GM21515 (cell line): ENCODE results near the gene VPS36.
"Not testable (repeated sequence)": the region's sequence is repeated elsewhere in the genome, so short reads cannot be mapped to it uniquely, and the experiment has no call there.

ENCODE experiments used
- ATAC-seq: cut with Tn5 transposase; IDR thresholded peaks from one replicate; pipeline ENCODE4 v1.9.1; 2021; ENCODE audit not compliant: unreplicated experiment

VPS36 gene

DNA sequence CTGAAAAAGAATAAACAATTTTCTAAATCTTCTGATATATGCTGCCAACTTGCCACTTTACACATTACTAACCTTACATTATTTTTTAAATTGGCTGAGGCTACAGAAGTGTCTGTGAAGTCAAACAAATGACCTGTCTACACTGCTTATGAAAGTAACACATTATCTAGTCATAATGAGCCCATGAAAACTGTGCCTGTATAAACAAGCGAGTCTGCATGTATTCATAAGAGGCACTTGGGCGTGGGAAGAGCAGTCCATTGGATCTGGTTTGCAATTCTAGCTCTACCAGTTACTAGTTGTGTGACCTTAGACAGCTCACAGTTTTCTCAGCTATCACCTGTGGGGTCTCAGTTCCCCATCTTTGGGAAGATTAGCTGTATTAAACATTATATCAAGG lies 3.1 kb downstream of the VPS36 start:
- no peak for ATAC-seq

DNA sequence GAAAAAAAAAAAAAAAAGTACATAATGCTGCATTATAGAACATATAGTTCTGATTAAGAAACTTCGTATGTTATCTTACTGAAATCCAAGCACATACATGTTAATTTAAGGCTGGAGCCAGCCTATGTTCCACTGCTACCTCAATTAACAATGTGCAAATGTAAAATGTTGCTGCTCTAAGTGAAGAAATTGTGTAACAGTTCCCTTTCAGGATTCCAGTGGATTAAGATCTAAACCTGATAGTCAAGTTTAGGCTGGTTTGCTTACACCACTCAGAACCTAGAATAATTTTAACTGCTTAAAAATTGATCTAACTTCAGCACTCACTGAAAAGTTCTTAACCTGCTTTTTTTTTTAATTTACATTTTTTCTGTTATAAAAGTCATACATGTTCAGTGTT lies 4.2 kb downstream of the VPS36 start:
- ATAC-seq: no peak

DNA sequence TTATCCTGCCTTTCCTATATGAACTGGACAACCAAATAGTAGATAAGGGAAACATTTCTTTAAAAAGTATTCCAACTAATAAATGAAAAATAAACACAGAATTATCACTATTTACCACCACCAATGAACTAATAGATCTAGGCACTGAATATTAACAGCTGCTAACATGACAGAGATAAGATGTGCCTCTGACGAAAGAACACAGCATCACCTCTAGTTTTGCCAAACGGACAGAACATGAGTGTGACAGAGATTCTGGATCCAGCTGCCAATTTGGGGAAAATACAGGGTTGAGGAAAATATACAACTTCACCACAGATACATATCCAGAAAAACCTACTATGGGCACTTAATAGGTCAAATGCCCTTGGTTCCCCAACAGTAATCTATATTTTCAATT lies 18.0 kb downstream of the VPS36 start:
- no peak for ATAC-seq

DNA sequence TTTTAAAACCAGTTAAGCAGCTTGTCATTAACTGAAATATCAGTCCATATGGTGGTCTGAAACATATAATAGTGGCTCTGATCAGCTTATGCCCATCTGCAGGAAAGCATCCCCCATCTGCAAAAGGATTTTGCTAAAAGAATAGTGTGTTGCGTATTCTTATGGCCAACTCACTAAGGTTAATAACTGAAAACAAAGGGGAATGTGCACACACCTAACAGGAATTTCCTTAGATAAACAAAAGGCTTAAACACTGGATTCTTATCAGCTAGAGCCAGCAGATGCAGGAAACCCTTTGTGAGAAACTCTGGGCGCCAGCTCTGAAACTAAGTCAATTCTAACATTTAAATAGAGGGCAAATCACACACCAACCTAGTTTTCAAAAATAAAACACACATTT lies 22.1 kb downstream of the VPS36 start:
- no peak for ATAC-seq

DNA sequence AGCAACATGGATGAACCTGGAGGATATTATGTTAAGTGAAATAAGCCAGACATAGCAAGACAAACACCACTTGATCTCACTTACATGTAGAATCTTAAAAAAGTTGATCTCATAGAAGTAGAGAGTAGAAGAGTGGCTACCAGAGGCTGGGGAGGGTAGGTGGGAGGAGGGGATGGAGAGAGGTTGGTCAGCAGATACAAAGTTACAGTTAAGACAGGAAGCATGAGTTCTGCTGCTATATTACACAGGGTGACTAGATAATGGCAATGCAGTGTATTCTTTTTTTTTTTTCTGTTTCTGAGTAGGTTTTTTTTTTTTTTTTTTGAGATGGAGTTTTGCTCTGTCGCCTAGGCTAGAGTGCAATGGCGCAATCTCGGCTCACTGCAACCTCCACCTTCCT lies 29.2 kb downstream of the VPS36 start:
- ATAC-seq: no peak

DNA sequence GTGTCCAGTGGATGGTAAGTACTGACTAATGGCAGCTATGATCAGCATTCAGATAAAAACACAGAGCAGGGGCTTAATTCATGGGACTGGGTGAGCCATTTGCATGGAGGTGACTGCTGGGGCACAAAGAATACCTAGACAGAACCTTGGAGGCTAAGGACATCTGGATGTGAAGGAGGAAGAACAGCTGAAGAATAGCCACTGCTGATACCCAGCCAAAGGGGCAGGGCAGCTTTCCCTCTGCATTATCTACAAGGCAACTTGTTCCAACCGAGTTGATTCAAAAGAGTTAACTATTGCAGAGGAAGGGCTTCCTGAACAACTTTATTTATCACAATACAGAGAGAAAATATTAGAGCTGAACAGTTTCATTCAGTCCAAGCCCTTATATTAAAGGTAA lies 31.4 kb downstream of the VPS36 start:
- no peak for ATAC-seq

DNA sequence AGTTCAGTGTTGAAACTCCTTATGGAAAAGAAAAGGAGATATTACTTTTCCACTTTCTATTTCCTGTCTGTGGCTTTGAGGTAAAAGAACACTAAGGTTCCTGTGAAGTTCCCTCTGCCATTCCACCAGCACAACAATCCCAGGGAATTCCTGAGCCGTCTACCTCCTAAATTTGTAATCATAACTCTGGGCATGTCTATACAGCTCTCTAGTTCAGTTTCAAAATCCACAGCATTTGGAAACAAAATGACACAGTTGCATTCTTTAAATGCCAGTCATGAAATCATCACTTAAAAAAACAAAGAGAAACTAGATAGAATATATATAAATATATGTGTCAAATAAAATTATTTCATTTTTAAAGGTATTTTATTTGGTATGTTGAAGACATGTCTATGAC lies 35.5 kb downstream of the VPS36 start:
- ATAC-seq: no peak

DNA sequence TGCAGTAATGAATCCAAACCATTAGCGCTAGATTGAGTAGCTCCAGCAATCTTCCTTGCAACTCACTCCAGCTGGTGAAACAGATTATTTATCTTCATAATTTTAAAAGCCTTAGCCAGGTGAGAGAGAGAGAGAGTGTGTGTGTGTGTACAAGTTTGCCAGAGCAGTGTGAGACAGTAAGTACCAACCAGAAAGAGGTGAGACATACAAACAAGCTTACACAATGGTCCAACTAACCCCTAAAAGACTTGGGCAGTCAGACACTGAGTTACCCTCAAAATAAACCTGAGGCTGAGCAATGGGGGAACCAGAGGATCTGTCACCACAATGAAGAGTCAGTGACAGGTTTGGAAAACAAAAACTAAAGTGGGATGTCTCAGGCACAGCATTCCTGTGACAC lies 36.4 kb downstream of the VPS36 start:
- ATAC-seq: no peak

DNA sequence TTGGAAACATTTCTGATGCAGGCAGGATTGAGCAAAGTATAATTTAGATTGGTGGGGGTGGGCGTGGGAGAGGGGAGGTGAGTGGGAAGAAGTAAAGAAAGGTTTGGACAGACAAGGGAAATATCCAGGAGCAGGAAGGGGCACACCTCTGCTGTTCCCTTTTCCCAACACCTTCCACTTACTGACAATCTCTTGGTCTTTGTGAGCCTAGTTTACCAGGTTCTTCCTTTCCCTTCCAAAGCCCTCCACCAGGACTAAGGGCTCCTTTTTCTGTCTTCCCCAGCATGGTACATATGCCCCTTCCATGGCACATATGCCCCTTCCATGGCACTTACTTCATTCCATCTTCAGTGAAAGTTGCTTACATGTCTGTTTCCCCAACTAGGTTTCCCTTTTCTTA lies 38.3 kb downstream of the VPS36 start:
- no peak for ATAC-seq

DNA sequence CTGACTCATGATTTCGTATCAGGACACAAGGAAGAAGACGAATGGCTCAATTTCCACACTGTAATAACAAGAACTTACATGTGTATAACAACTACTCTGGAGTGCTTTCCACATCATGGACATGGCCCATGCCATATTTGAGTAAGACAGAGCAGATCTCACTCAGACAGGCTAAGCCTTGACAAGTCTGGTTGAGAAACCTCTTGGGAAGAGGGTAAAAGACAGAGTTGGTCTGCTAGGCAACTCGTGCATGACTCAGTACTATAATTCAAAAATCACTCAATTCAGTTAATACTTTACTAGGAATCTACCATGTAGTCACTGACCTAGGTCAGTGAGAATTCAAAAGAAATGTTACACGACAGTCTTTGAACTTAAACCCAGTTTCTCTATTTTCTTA lies 38.8 kb downstream of the VPS36 start:
- ATAC-seq: peak; percentile 72

DNA sequence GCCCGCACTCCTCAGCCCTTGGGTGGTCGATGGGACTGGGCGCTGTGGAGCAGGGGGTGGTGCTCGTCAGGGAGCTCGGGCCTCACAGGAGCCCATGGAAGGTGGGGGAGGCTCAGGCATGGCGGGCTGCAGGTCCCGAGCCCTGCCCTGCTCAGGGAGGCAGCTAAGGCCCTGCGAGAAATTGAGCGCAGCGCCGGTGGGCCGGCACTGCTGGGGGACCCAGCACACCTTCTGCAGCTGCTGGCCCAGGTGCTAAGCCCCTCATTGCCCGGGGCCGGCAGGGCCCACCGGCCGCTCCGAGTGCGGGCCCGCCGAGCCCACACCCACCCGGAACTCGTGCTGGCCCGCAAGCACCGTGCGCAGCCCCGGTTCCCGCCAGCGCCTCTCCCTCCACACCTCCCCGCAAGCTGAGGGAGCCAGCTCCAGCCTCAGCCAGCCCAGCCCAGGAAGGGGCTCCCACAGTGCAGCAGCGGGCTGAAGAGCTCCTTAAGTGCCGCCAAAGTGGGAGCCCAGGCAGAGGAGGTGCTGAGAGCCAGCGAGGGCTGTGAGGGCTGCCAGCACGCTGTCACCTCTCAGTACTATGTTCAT lies 42.3 kb downstream of the VPS36 start:
- not testable (repeated sequence) for ATAC-seq

DNA sequence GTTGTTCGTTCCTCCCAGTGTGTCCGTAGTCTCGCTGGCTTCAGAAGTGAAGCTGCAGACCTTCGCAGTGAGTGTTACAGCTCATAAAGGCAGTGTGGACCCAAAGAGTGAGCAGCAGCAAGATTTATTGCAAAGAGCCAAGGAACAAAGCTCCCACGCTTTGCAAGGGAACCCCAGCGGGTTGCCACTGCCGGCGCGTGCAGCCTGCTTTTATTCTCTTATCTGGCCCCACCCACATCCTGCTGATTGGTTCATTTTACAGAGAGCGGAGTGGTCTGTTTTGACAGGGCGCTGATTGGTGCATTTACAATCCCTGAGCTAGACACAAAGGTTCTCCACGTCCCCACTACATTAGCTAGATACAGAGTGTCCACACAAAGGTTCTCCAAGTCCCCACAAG lies 43.0 kb downstream of the VPS36 start:
- not testable (repeated sequence) for ATAC-seq

DNA sequence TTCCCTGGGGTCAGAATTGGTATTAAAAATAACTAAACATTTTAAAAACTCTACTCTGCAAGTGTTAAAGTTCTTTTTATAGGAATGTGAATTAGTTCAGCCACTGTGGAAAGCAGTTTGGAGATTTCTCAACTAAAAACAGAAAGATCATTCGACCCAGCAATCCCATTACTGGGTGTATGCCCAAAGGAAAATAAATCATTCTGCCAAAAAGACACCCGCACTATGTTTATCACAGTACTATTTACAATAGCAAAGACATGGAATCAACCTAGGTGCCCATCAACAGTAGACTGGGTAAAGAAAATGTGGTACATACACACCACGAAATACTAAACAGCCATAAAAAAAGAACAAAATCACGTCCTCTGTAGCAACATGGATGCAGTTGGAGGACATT lies 43.8 kb downstream of the VPS36 start:
- ATAC-seq: no peak

DNA sequence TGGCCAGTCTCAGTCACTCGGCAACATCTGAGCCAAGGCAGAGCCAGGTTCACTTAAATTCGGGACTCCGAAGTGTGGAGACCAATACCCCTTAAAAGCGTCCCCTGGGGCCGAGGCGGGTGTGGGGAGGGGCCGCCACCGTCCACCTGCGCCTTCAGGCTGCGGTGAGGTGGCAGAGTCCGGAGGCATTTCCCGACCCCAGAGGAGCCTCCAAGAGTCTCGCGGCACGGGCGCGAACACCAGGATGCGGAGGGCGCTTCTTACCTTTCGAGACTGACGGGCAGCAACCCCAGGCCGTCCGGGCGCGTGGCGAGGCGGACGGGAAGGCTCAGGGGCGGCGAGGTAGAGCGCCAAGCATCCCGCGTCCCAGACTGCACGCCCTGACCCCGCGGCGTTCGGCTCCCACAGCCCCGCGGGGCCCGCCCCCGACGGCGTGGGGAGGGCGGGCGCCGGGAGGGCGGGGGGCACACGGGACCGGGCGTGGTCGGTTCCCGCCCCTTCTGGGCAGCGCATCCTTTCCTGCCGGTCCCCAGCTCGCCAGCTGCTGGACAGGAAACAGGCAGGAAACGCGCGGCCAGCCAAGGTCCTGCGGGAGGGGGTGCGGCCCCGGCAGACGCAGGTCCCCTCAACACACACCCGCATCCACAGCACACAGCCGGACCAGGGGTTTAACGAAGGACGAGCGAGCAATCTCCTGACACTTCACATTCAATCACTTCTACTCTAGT lies 44.5 kb downstream of the VPS36 start, which contains the start of gene THSD1:
TSS of gene THSD1 (minus strand) at position 406 of the 728 bp plus-strand sequence. CDS start 3,572 bp downstream, outside the sequence.
- ATAC-seq: no peak

DNA sequence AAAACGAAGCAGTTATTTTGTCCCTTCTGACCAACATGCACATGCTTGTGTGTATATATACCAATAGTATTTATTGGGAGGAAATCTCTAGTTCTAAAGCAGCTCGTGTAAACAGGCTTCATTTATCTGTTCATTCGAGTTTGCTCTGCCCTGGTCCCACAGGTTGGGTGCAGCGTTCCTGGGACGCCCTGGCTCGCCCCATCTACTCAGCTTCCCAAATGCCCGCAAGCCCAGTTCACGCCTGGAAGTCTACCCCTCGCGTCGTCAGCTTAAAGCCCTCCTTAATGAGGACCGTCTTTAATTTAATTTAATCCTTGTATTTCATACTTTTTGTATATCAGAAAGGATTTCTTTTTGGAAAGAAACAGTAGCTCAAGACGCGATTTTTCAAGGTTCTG lies 45.1 kb downstream of the VPS36 start:
- no peak for ATAC-seq

DNA sequence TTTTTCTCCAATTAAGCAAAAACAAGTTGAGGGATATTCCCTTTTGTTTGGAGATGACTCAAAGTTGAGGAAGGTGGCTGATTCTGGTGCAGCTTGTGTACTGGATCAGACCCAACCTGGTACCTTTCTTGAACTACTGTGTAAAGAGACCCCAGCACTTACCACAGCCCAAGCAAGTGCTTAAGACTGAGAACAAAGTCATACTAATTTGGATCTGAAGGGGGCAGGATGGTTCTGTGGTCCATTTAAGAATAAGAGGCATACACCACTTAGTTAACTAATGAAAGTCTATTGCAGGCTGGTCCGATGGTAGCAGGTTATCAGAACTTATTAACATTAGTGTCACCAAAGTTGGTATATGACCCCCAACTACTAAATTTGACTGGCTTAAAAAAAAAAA lies 50.7 kb downstream of the VPS36 start:
- no peak for ATAC-seq

DNA sequence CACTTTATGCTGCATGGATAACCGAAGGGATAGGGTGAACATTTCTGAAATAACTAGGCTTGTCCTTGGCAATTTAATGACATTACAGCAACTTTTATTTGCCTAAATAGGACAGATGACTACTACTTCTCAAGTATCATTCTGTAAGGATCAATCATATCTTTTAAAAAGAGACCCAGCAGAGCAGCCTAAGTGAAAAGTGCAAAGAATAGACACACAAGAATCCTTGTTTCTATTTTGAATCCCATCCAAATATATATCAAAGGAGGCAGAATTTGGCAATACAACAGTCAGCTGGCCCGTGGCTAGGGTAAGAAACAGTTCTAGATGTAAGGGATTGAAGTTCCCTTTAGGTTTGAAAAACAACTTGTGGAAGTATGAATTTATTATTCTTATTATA lies 51.4 kb downstream of the VPS36 start:
- ATAC-seq: no peak

DNA sequence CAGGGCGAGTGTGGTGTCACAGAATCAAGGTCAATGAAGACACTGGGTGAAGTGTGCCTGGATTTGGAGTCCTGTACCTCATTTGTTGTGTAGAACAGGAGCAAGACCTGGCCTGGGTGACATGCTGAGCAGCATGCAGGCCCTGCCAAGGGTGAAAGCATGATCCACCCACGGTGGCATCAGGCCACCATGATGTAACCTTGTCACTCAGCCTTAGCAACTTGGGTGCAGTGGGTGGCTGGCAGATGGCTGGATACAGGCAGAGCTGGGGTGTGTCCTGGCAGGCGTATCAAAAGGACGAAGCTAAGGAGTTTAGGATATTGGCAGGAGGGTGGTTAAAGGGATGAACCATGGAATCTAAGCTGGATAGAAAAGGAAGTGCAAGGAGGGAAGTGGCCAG lies 54.7 kb downstream of the VPS36 start:
- no peak for ATAC-seq

DNA sequence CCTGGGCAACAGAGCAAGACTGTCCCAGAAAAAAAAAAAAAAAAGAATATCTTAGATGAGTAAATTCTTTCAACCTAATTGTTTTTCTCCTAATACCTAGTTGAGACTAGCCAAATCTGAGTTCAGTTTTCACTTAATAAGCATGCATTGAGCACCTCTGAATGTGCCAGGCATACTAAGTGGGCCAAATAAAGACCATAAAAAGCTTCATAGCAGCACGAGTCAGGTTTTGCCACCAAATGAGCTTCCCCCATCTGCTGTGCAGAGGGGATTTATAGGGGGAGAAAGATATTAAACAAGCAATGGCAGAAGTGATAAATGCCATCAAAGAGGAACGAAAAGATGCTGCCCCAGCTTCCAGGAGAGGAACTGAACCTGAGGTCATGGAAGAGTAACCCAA lies 55.8 kb downstream of the VPS36 start:
- ATAC-seq: no peak

DNA sequence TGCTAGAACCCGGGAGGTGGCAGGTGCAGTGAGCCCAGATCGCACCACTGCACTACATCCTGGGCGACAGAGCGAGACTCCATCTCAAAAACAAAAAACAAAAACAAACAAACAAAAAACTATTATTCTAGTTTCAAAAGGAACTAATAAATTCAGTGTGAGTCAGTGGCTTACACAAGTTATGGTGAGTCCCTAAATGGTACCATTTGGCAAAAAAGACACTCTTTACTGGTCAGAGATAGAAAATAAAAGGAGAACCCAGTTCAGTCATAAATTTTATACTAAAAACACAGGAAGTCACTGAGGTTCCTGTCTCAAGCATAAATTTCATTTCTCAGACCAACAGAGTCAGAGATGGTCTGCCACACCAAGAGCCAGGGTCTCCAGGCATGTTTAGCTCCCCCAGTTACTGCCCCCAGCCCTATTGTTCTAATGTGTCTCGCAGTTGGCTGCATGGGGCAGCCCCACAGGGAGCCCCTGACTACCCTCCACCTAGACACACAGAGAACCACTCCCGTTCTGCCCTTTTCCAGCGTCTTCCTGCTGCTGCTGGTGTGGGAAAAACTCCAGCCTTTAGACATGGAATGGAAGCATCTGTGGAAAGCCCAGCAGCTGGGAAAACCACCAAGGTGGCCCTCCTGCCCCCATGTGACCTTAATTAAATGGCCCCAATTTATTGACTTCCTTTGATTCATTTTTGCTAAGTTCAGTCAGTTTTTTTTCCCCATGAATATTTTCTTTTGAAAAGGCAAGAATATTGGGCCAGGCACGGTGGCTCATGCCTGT lies 56.7 kb downstream of the VPS36 start:
- ATAC-seq: no peak

DNA sequence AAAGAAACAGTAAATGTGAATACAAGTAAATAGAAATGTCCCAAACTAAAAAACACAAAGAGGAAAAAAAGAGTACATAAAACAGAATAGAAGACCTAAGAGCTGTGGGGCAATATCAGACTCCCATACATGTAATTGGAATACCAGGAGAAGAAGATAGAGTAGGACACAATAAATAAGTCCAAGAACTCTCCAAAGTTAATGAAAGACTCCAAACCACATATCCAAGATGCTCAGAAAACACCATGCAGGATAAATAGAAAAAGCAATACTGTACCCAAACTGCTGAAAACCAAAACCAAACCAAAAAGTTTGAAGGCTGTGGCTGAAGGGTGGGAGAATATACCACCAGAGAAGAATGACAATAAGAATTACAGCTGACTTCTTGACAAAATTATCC lies 62.7 kb downstream of the VPS36 start:
- ATAC-seq: no peak

DNA sequence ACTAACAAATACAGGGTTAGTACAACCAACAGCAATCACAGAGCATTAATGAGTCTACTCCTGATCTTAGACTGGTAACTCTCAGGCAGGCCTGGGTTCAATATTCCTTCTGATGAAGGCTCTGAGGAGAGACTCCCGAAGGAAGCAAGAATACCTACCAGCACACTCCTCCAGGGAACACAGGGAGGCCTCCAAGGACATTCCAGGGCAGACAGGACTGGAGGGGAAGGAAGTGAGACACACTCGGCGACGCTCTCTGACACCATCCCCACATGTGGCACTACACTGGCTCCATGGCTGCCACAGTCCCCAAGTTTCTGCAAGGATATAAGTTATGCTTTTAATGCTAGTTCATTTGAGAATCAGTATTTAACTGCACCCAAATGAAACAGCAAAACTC lies 64.6 kb downstream of the VPS36 start:
- no peak for ATAC-seq
